ENCODE data around the gene SASH1. TPM values are rescaled to one million over a fixed set of nuclear protein-coding genes. Genes with fewer than 3 reads are reported as not detected.

The SASH1 gene
- total RNA-seq, 1 experiment from 2014 or later: 42.0 TPM

DNA sequence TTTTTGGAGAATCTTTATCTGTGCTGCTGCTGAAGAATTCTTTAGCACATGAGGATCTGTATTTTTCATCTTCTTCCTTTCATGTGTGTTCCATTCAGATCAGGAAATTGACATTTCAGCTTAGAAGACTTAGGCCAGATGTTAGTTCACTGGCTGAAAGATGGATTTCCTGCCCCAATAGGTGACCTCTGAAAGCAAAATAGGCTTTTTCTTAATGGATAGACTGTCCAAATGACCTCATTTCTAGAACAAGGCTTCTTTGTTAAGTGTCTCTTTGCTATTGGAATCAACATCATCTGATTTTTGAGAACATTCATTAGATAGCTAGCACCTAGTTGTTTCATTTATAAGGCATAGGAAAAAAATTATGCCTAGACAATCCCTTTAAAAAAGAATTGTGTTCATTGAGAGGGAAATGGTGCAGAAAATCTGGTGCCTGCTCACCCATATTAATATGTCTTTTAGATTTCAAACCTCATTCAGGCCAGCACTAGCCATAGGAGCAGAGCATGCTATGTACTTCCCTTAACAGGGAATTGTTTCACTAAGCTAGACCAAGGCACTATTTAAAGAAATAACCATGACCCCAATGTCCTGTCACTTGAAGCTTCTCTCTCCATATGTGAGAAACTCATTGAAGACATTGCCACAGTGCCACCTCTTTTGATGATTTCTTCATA, 13.6 kb upstream of the SASH1 start:
- POLR2A ChIA-PET: no interaction called here
- H3K27me3 Mint-ChIP-seq (ENCODE audit: insufficient read depth, unreplicated experiment): no peaks in the 10 kb centered on the region

DNA sequence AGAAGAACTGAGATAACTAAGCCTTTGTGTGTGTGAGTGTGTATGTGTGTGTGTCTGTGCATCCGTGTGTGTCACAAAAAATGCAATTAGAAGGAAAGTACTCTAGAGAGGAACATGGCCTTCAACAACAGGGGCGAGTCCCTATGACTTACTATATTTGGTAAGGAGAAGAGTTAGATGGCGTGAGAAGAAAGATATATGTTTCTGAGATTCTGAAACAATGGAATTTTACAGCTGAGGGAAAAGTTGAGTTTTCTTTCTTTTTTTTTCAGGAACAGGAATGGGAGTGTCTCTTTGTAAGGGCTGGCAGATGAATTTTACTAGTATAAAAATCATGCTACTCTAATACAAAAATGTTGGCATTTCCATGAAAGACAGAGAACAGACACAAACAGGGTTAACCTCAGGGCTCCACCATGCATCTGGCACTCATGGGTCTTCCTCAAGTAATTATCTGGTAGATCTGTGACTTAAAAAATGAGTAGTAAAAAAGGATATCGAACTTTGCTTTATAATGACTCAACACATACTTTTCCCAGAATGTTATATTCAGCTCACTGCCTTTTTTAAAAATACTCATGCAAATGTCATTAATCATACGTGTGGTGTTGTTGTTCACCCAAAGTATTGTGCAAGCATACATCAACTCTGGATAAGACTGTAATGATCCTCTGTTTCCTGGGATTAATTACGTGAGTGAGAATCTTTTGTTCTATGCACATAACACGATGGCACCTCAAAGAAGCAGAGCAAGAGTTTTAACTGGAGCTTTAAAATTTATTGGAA, 12.8 kb upstream of the SASH1 start:
- Mint-ChIP-seq H3K36me3 (ENCODE audit: insufficient read depth, unreplicated experiment) (no peaks in the 10 kb centered on the region), H3K4me3 (ENCODE audit: unreplicated experiment) (no peak overlapping the region), H3K9me3 (ENCODE audit: unreplicated experiment) (no peaks in the 10 kb centered on the region), H3K27me3 (ENCODE audit: insufficient read depth, unreplicated experiment) (no peaks in the 10 kb centered on the region), H3K27ac (ENCODE audit: unreplicated experiment) (no peak overlapping the region), H3K4me1 (ENCODE audit: low read depth, unreplicated experiment) (peaks cover 5% of the 10 kb centered on the region)
- no TSS peak for BruUV-seq (replicated peaks)
- CTCF ChIA-PET: no interaction called here
- Histone ChIP-seq H3K9me3 (no peaks in the 10 kb centered on the region), H3K36me3 (ENCODE audit: control insufficient read depth, insufficient read depth, low read length) (no peaks in the 10 kb centered on the region), H3K27me3 (replicated peaks; ENCODE audit: control insufficient read depth, insufficient read depth, low read length) (no peaks in the 10 kb centered on the region), H3K4me3 (ENCODE audit: low read depth, low read length) (no peak overlapping the region), H3K4me1 (no peaks in the 10 kb centered on the region)
- DNase-seq: no peak
- TF ChIP-seq, protein P1, sequence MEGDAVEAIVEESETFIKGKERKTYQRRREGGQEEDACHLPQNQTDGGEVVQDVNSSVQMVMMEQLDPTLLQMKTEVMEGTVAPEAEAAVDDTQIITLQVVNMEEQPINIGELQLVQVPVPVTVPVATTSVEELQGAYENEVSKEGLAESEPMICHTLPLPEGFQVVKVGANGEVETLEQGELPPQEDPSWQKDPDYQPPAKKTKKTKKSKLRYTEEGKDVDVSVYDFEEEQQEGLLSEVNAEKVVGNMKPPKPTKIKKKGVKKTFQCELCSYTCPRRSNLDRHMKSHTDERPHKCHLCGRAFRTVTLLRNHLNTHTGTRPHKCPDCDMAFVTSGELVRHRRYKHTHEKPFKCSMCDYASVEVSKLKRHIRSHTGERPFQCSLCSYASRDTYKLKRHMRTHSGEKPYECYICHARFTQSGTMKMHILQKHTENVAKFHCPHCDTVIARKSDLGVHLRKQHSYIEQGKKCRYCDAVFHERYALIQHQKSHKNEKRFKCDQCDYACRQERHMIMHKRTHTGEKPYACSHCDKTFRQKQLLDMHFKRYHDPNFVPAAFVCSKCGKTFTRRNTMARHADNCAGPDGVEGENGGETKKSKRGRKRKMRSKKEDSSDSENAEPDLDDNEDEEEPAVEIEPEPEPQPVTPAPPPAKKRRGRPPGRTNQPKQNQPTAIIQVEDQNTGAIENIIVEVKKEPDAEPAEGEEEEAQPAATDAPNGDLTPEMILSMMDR (IDR thresholded peaks at IDR 0.05; ENCODE audit: insufficient read depth in 1 of 2, low read depth in 1 of 2, low read length in 1 of 2, severe bottlenecking in 1 of 2, unreplicated experiment in 1 of 2): no peak
- intact Hi-C loops (cut with micrococcal nuclease; ENCODE audit: unreplicated experiment): no loop called here
- POLR2A ChIA-PET: no interaction called here

More for the DNA sequence above, 13.6 kb upstream of the SASH1 start:
- H3K4me3 ChIP-seq (ENCODE audit: low read depth, low read length): no peak overlapping the region
- Mint-ChIP-seq H3K9me3 (ENCODE audit: unreplicated experiment) (no peaks in the 10 kb centered on the region), H3K4me3 (ENCODE audit: unreplicated experiment) (no peak overlapping the region), H3K4me1 (ENCODE audit: low read depth, unreplicated experiment) (peaks cover 7% of the 10 kb centered on the region), H3K36me3 (ENCODE audit: insufficient read depth, unreplicated experiment) (no peaks in the 10 kb centered on the region), H3K27ac (ENCODE audit: unreplicated experiment) (no peak overlapping the region)
- H3K4me1 ChIP-seq: no peaks in the 10 kb centered on the region
- no peaks in the 10 kb centered on the region for H3K9me3 ChIP-seq
- TF ChIP-seq, protein P1 (IDR thresholded peaks at IDR 0.05; ENCODE audit: insufficient read depth in 1 of 2, low read depth in 1 of 2, low read length in 1 of 2, severe bottlenecking in 1 of 2, unreplicated experiment in 1 of 2): no peak
- BruUV-seq (replicated peaks): no TSS peak
- no peaks in the 10 kb centered on the region for H3K27me3 ChIP-seq (replicated peaks; ENCODE audit: control insufficient read depth, insufficient read depth, low read length)
- DNase-seq: no peak
- intact Hi-C loops (cut with micrococcal nuclease; ENCODE audit: unreplicated experiment): no loop called here
- H3K36me3 ChIP-seq (ENCODE audit: control insufficient read depth, insufficient read depth, low read length): no peaks in the 10 kb centered on the region
- CTCF ChIA-PET: no interaction called here

DNA sequence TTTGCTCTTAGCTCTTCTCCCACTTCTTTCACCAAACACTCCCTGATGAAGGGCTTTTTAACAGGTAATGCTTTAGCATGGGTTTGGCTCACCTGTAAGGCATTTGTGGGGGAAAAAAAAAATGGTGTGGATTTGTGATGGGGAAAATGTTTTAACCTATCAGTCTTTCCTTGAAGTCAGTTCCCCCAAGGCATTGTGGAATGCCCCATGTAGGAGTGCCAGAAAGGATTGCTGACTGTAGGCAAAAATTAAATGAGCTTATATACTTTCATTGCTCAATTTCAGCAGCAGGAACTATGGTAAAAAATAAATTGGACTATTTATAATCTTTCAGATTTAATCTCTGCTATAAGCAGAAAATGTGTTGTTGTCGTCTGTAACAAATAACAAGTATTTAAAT, 10.6 kb upstream of the SASH1 start:
- H3K4me3 Mint-ChIP-seq (ENCODE audit: unreplicated experiment): no peak overlapping the region
- Histone ChIP-seq H3K9me3 (no peaks in the 10 kb centered on the region), H3K36me3 (ENCODE audit: control insufficient read depth, insufficient read depth, low read length) (no peaks in the 10 kb centered on the region), H3K4me3 (ENCODE audit: low read depth, low read length) (no peak overlapping the region), H3K4me1 (0 out of 2 replicates have a peak, but pooled peaks cover 15% of the 10 kb centered on the region), H3K27me3 (replicated peaks; ENCODE audit: control insufficient read depth, insufficient read depth, low read length) (no peaks in the 10 kb centered on the region)
- H3K27me3 Mint-ChIP-seq (ENCODE audit: insufficient read depth, unreplicated experiment): no peaks in the 10 kb centered on the region
- H3K27ac Mint-ChIP-seq (ENCODE audit: unreplicated experiment): no peak overlapping the region
- TF ChIP-seq, protein P1 (IDR thresholded peaks at IDR 0.05; ENCODE audit: insufficient read depth in 1 of 2, low read depth in 1 of 2, low read length in 1 of 2, severe bottlenecking in 1 of 2, unreplicated experiment in 1 of 2): no peak
- intact Hi-C loops (cut with micrococcal nuclease; ENCODE audit: unreplicated experiment): loop anchor here (2.0 kb wide), 1 partner anchor 133 kb away; no protein-coding TSS in a partner anchor
- CTCF ChIA-PET: no interaction called here
- H3K9me3 Mint-ChIP-seq (ENCODE audit: unreplicated experiment): no peaks in the 10 kb centered on the region
- POLR2A ChIA-PET: no interaction called here
- BruUV-seq (replicated peaks): no TSS peak
- DNase-seq: no peak
- peaks cover 7% of the 10 kb centered on the region for H3K4me1 Mint-ChIP-seq (ENCODE audit: low read depth, unreplicated experiment)
- peaks cover 12% of the 10 kb centered on the region for H3K36me3 Mint-ChIP-seq (ENCODE audit: insufficient read depth, unreplicated experiment)
